Heart left ventricle (tissue), 16 donors: ENCODE measurements around the gene PDE5A. TPM values are rescaled to one million over a fixed set of nuclear protein-coding genes. Genes with fewer than 3 reads are reported as not detected.

ENCODE experiments used
- ATAC-seq, 4 donors: fragments of 200-7000 bp; cut with Tn5 transposase; one replicate each; pipeline ENCODE4 v1.9.1; 2020 to 2022; ENCODE audit warnings: moderate library complexity in 4 of 4, mild to moderate bottlenecking in 3 of 4, moderate number of reproducible peaks in 1 of 4
- DNase-seq, 5 donors: peaks; one replicate each; pipeline ENCODE4 v3.0.0-alpha.2; 2020
- H3K27ac ChIP-seq, 12 donors: fragments of 200-600 bp; sonication (generic) in 4 of 12; one replicate each; pipeline versions ENCODE4 v1.5.0 to v1.8.0; 2016 to 2022; ENCODE audit warnings: mild to moderate bottlenecking in 2 of 12
- H3K27me3 ChIP-seq, 9 donors: fragments of 200-600 bp; sonication (generic) in 2 of 9; one replicate each; pipeline versions ENCODE4 v1.5.1 to v1.8.0; 2016 to 2022; ENCODE audit warnings: mild to moderate bottlenecking in 3 of 9
- H3K36me3 ChIP-seq, 9 donors: fragments of 200-600 bp; sonication (generic) in 2 of 9; one replicate each; pipeline versions ENCODE4 v1.5.0 to v1.8.0; 2018 to 2022; ENCODE audit warnings: mild to moderate bottlenecking in 2 of 9
- H3K4me1 ChIP-seq, 12 donors: fragments of 200-600 bp; sonication (generic) in 4 of 12; one replicate each; pipeline versions ENCODE4 v1.5.0 to v1.8.0; 2016 to 2022; ENCODE audit warnings: mild to moderate bottlenecking in 3 of 12
- H3K4me3 ChIP-seq, 12 donors: fragments of 200-600 bp; sonication (generic) in 4 of 12; one replicate each; pipeline versions ENCODE4 v1.5.0 to v1.8.0; 2017 to 2022; ENCODE audit warnings: mild to moderate bottlenecking in 9 of 12, moderate library complexity in 4 of 12
- H3K9me3 ChIP-seq, 12 donors: fragments of 200-600 bp; sonication (generic) in 4 of 12; one replicate each; pipeline versions ENCODE4 v1.5.0 to v1.8.0; 2016 to 2022; ENCODE audit warnings: mild to moderate bottlenecking in 1 of 12
- CTCF ChIP-seq, 12 donors: fragments of 200-600 bp; sonication (generic) in 4 of 12; IDR thresholded peaks; one replicate each; pipeline versions ENCODE4 v1.5.0 to v1.8.0; 2018 to 2022; ENCODE audit warnings: antibody characterized with exemption in 12 of 12, mild to moderate bottlenecking in 5 of 12
- POLR2A ChIP-seq, 2 donors: fragments of 450-650 bp; IDR thresholded peaks; one replicate each; pipeline ENCODE4 v1.6.1; 2017; ENCODE audit warnings: antibody characterized with exemption in 2 of 2, mild to moderate bottlenecking in 2 of 2, moderate library complexity in 2 of 2
- WGBS, 4 donors: extraction: QIAGEN DNeasy Blood & Tissue Kit in 2 of 4; methylation state at CpG; one replicate each; pipeline versions ENCODE4 v1.1.5 to v1.1.7; 2013 to 2018; 5-methylcytosine and 5-hydroxymethylcytosine counted together
- intact Hi-C, 10 donors: fragments of 100-400 bp; cut with DNase I; formaldehyde crosslinking; loops; one replicate each; pipeline versions ENCODE4 v1.11.1 to v1.14.2; 2022
- polyA plus RNA-seq, 2 donors: library from polyadenylated mRNA; stranded (reverse); fragments of 200-250 nt; gene quantifications; one replicate each; pipeline ENCODE4 v1.2.3, GENCODE V29; 2013
- total RNA-seq, 9 donors: library from RNA; depleted of rRNA in 2 of 9; stranded (reverse); fragments of >200 nt in 2 of 9; fragmentation: NEBNext Ultra II Directional in 3 of 9; extraction: Animal tissue kit (Norgen Biotek cat#: 25700) in 3 of 9; gene quantifications; one replicate each; pipeline versions ENCODE4 v1.1.0 to v1.2.4, GENCODE V29; 2016 to 2023
- donor health status: ischemic (EF 13 %, LVEDD 7.1; RV severe dilation, severe dysfunction).
- donor health status: healthy with polysubstance abuse.
- donor health status: DM: no; HTN: yes; CAD: no.
- donor health status: DM: no; HTN: no; CAD: no.
- donor health status: ischemic (EF 25% LVEDD 6.9; RV normal size, moderate dysfunction).
- donor health status: ischemic (EF 25% LVEDD 5.7; RV mildly dilated, moderate dysfunction).
- donor health status: healthy.
- donor health status: DM: yes; HTN: yes; CAD: no.
- donor health status: ischemic (EF 35%, LVEDD 5.7; RV mildly dilated, moderate dysfunction).
- donor health status: nonischemic (EF 11% LVEDD 7.7; RV severe dilation, severe dysfunction).
- donor health status: DM: yes; HTN: yes; CAD: no.
- donor health status: PGD.
- donor health status: ischemic (EF 29% LVEDD 5.4; RV normal size, mild dysfunction).
- donor health status: nonischemic (EF 23%, LVEDD 6.1; RV moderate dilation, normal function).

Gene PDE5A
- total and polyA plus RNA-seq, 11 donors, result 1.6 to 20.6 (median 7.3) TPM

- intact Hi-C loops, result no loop called here
- no peaks in the 10 kb centered on the region for H3K36me3 ChIP-seq
- H3K4me3 ChIP-seq, result no peak overlapping the region
- no peaks in the 10 kb centered on the region for H3K9me3 ChIP-seq
- ATAC-seq (no peak), DNase-seq (no peak)
- H3K4me1 ChIP-seq, result no peaks in the 10 kb centered on the region
- 91 to 96% (median 93%) methylated on average over 4 of the region's 4 CpGs for WGBS, 4 donors
- H3K27me3 ChIP-seq, result no peaks in the 10 kb centered on the region
- H3K27ac ChIP-seq, result no peak overlapping the region
- TF ChIP-seq POLR2A (IDR thresholded peaks at IDR 0.05), result no peak
- TF ChIP-seq CTCF (IDR thresholded peaks at IDR 0.05), result no peak
Measured at GRCh38 chr4:119653990-119654389, 25.4 kb upstream of the PDE5A start.

GRCh38 chr4:119652998-119653397, 24.4 kb upstream of the PDE5A start:
- no peaks in the 10 kb centered on the region for H3K36me3 ChIP-seq
- no peaks in the 10 kb centered on the region for H3K9me3 ChIP-seq
- DNase-seq, result no peak
- no peak for ATAC-seq
- intact Hi-C loops, result no loop called here
- no peaks in the 10 kb centered on the region for H3K27me3 ChIP-seq
- 84 to 97% (median 89%) methylated on average over 1 of the region's 1 CpG for WGBS, 4 donors
- no peak overlapping the region for H3K27ac ChIP-seq
- TF ChIP-seq CTCF (IDR thresholded peaks at IDR 0.05) (no peak), POLR2A (IDR thresholded peaks at IDR 0.05) (no peak)
- H3K4me1 ChIP-seq, result no peaks in the 10 kb centered on the region
- H3K4me3 ChIP-seq, result no peak overlapping the region

- TF ChIP-seq CTCF (IDR thresholded peaks at IDR 0.05), result no peak
- no peak for TF ChIP-seq POLR2A (IDR thresholded peaks at IDR 0.05)
- Histone ChIP-seq H3K4me1 (peaks cover 0 to 14% (median 0%) of the 10 kb centered on the region in 12 donors), H3K4me3 (no peak overlapping the region), H3K36me3 (no peaks in the 10 kb centered on the region), H3K27me3 (no peaks in the 10 kb centered on the region), H3K9me3 (no peaks in the 10 kb centered on the region), H3K27ac (no peak overlapping the region)
- no peak for DNase-seq
- WGBS, 4 donors, result 66 to 76% (median 72%) methylated on average over 2 of the region's 2 CpGs
- intact Hi-C loops, result loop anchor here in 2 of 10 donors (10.0 kb wide), 2 partner anchors 96 to 136 kb away; no protein-coding TSS in a partner anchor
- ATAC-seq, result no peak
Measured at GRCh38 chr4:119648398-119648797, 19.8 kb upstream of the PDE5A start.

GRCh38 chr4:119647558-119647957, 19.0 kb upstream of the PDE5A start:
- Histone ChIP-seq H3K4me1 (peaks cover 0 to 14% (median 0%) of the 10 kb centered on the region in 12 donors), H3K36me3 (no peaks in the 10 kb centered on the region), H3K27me3 (no peaks in the 10 kb centered on the region), H3K27ac (peak overlapping the region in 3 of 12 donors; percentile 2 to 78 (median 20)), H3K9me3 (no peaks in the 10 kb centered on the region), H3K4me3 (no peak overlapping the region)
- intact Hi-C loops, result loop anchor here in 2 of 10 donors (10.0 kb wide), 2 partner anchors 97 to 137 kb away; no protein-coding TSS in a partner anchor
- ATAC-seq (peak in 1 of 4 donors; percentile 28), DNase-seq (no peak)
- TF ChIP-seq CTCF (IDR thresholded peaks at IDR 0.05), result no peak
- TF ChIP-seq POLR2A (IDR thresholded peaks at IDR 0.05), result no peak
- WGBS, 4 donors, result 76 to 87% (median 81%) methylated on average over 3 of the region's 3 CpGs
